Raji (cell line): ENCODE measurements around the gene ZNF516.

ENCODE experiments used
- POLR2A ChIP-seq: IDR thresholded peaks from 2 replicates; pipeline ENCODE4 v1.6.1; 2011; ENCODE audit warnings: low read depth, low read length, control low read depth; ENCODE audit not compliant: insufficient read depth

ZNF516 gene

DNA sequence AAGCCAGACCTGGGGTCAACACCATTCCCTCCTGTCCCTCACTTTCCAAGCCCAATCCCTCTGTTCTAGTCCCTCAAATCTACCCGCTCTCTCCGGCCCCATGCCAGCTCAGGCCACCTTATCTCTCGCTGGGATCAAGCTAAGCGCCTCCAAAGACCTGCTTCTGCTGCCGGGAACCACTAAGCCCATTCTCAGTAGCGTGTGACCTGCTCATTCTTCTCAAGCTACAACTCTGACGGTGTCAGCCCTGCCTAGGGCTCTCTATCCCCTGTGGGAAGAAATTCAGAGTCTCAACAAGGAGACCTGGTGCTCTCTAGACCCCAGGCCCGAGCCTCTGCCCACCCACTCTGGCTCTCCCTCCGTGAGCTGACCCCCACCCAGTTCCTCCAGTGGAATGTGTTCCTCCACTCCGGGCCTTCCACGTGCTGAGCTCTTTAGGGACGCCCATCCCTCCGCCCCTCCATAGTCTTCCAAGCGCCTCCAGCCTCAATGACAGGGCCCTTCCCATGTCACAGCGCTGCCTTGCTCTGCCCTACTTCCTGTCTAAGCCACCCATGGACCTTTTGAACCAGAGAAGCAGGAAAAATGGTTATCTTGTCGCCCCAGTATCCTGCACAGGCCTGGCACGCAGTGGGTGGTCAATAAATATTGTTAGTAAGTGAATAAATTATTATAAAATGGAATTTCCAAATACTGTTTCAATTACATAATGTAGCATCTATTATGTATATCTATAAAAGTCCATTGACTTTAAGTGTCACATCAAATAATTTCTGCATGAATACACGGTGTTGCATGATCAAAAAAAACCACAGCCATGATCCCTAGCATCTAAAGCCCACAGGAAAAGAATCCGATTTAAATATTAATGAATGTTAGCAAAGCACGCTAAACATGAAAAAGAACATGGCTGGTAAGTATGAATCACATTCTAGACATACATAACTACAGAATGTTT is 127.6 kb downstream of the ZNF516 start:
- TF ChIP-seq POLR2A, result no peak

DNA sequence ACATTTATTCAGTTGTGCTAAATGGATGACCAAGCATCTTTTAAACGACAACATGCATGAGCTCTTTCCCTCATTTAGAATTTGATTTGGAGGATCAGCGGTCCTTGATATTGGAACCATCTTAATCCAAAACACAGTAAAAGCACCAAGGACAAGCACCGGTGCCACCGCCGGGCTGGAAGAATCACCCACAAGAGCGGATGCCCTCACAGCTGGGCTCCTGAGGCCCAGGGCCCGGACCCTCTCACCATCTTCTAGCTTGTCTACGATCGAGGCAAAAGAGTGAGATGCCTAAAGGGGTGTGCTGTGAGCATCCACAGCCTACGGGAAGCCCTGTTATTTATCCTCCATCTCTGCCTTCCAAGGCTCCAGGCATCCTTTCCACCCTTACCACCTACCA is 129.5 kb downstream of the ZNF516 start:
- no peak for TF ChIP-seq POLR2A

GRCh38 chr18:76364282-76365259 is 130.5 kb downstream of the ZNF516 start:
- no peak for TF ChIP-seq POLR2A

DNA sequence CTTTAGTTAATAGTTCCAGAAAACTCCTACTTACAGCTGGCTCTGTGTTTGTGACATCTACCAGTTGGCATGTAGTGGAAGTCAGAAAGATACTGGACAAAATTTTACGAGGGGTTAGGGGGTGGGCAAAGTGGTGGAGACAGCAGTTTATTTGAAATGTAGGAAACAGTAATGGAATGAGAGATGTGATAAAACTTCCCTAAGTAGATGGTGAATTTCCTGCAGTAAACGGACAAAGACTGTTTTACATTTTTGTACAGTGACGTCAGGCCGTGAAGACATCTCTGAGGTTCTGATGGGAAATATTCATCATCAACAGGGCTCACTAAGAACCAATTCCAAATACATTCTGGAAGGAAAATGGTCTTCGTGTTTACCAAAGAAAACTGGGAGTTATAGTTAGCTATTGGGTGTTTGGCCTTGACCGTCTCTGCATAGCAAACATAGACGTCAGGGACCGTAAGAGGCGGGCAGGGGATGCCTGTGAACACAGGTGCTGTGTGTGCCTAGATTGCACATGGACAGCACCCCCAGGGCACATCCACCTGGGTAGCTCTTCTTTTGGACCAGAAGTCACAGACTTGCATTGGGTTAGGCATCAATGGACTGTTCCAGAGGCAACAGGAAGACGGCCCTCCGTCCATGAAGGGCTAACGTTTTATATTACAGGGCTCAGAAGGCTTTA is 131.5 kb downstream of the ZNF516 start:
- TF ChIP-seq POLR2A, result no peak

DNA sequence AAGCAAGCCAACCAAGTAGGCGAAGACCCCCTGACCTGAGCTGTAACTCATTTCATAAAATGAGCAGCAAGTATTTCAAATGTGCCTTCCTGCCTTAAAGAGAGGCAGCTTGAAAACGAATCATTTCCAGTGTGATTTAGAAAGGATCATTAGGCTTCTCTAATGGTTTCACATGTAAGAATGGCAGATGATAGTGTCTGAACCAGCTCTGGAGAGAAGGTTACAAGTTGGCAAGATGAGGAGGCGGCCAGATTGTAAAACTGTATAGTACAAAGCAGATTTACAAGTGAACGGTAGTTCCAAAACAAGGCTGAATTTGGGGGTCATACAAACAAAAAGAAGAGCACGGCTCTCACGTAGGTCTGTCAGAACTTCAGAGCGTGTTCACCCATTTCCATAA is 132.4 kb downstream of the ZNF516 start:
- no peak for TF ChIP-seq POLR2A

DNA sequence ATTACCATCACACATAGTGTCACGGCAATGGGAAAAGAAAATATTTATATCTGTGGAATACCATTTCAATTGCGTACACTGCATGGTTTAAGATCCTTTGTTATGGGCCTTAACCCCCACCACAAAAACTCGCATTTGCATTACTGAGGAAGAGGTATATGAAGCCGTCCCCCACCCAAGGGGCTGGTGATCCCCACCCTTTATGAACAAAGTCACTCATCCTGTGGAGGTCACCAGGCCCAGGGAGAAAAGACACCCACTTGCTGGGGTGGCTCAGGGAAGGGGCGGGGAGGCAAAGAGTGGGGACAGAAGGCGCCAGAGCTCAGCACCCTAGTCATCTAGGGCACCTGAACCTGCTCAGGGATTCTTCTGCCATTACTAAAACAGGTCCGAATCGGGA is 133.8 kb downstream of the ZNF516 start:
- no peak for TF ChIP-seq POLR2A

GRCh38 chr18:76359909-76360308 is 135.1 kb downstream of the ZNF516 start:
- no peak for TF ChIP-seq POLR2A

DNA sequence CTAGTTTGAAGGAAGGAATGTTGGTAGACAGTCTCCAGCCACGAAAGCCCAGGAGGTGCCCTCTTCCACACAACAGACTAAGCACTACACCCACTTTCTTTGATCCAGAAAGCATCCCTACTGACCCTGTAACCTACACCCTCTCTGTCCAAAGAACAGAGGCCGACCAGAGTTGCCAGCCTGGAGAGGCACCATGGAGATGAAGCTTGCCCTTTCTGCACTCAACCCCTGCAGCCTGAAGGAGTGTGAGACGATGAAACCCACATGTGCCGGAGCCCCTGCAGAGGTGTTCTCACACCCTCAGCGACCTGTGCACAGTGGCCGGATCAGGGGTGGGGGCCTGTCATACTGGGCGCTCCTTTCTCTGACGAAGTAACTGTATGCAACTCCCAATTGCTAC is 136.3 kb downstream of the ZNF516 start:
- TF ChIP-seq POLR2A, result no peak

- no peak for TF ChIP-seq POLR2A
These were observed 137.3 kb downstream of the ZNF516 start for GRCh38 chr18:76357585-76358260.

DNA sequence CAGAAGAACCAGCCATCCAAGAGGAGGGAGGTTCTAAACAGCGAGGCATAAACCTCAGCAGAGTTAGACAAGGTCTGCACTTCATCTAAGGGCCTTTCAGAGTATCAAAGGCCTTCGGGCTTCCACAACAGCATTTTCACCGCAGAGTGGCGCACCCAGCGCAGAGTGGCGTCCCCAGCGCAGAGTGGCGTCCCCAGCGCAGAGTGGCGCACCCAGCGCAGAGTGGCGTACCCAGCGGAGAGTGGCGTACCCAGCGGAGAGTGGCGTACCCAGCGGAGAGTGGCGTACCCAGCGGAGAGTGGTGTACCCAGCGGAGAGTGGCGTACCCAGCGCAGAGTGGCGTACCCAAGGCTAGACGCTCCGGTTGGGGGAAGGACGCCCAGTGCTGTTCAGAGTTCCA is 137.9 kb downstream of the ZNF516 start:
- no peak for TF ChIP-seq POLR2A

- no peak for TF ChIP-seq POLR2A
These were observed 138.4 kb downstream of the ZNF516 start for GRCh38 chr18:76356666-76357065.

DNA sequence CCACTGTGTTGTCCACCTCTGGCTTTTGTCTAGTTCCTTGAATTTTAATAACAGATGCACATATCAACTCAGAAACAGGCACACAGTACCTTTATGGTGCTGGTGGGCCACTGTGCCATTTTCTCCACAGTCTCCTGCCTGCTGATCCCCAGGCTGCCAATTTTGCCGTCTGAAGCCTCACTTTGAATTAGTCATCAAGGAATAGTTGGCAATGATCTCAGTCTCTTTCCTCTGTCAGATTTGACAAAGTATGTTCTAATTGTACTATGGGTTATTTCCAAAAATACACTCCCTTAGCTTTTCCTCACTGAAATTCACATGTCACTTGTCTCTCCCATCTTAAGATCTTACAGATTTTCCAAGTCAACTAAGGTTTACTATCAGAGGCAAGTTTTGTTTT is 140.7 kb downstream of the ZNF516 start:
- TF ChIP-seq POLR2A, result no peak

DNA sequence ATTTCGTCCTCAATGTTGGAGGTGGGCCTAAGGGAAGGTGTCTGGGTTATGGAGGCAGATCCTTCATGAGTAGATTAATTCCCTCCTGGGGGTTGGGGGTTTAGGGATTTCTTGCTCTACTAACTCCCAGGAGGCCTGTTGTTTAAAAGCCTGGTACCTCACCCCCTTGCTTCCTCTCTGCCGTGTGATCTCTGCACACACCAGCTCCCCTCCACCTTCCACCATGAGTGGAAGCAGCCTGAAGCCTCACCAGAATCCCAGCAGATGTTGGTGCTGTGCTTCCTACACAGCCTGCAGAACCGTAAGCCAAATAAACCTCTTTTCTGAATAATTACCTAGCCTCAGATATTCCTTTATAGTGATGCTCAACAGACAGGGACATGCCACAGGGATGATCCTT is 141.5 kb downstream of the ZNF516 start:
- no peak for TF ChIP-seq POLR2A

DNA sequence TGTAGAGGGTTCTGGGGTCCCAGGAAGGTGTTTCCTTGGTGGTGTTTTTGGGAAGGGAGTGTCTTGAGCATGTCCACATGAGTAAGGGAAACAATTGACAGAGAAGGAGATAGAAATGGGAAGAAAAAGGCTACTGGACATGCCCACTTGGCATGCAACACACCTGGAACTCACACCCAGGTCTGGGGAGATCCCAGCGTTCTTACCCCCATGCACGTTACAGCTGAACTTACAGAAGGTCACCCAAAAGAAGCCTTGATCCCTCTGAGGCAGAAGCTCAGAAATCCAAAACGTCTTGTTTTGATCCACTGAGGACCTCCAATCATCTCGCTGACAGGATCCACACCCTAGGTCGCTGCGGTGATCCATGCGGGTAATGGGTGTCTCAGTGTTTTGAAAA is 142.0 kb downstream of the ZNF516 start:
- no peak for TF ChIP-seq POLR2A
